CD4-positive, alpha-beta T cell treated with Interleukin-4 for 1 hour (primary cell): ENCODE results near the gene SLC17A9.
"Not testable (repeated sequence)": the region's sequence is repeated elsewhere in the genome, so short reads cannot be mapped to it uniquely, and the experiment has no call there.

Experiments used
- DNase-seq, 2 donors: peaks; one replicate each; pipeline ENCODE4 v3.0.0-alpha.2; 2020 to 2022

The SLC17A9 gene

GRCh38 chr20:62921119-62921687, 31.3 kb upstream of the SLC17A9 start:
- peak; percentile 65 to 77 for DNase-seq

GRCh38 chr20:62922451-62922921, 30.0 kb upstream of the SLC17A9 start:
- DNase-seq, result peak; percentile 46 to 70

- DNase-seq, result not testable (repeated sequence)
These were observed 29.3 kb upstream of the SLC17A9 start for GRCh38 chr20:62923059-62923668.

- DNase-seq, result no peak
These were observed 28.7 kb upstream of the SLC17A9 start for GRCh38 chr20:62923669-62924441.

- DNase-seq, result peak; percentile 49 to 51
These were observed 27.9 kb upstream of the SLC17A9 start for GRCh38 chr20:62924442-62925075.

DNA sequence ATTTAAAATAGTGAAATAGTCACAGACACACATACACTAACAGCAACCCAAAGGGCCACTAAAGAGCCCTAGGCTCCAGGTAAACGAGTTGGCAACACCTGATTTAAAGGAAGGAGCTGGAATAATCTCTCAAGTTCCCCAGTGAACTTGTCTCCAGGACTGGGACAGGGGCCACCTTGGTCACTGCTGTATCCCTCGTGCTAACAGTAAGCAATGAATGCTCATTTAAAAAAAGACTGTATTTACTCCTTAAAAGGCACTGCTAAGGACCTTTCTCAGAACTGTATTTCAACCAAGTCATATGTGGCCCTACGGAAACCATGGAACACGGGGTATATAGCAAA, 27.5 kb upstream of the SLC17A9 start:
- DNase-seq, result no peak

DNA sequence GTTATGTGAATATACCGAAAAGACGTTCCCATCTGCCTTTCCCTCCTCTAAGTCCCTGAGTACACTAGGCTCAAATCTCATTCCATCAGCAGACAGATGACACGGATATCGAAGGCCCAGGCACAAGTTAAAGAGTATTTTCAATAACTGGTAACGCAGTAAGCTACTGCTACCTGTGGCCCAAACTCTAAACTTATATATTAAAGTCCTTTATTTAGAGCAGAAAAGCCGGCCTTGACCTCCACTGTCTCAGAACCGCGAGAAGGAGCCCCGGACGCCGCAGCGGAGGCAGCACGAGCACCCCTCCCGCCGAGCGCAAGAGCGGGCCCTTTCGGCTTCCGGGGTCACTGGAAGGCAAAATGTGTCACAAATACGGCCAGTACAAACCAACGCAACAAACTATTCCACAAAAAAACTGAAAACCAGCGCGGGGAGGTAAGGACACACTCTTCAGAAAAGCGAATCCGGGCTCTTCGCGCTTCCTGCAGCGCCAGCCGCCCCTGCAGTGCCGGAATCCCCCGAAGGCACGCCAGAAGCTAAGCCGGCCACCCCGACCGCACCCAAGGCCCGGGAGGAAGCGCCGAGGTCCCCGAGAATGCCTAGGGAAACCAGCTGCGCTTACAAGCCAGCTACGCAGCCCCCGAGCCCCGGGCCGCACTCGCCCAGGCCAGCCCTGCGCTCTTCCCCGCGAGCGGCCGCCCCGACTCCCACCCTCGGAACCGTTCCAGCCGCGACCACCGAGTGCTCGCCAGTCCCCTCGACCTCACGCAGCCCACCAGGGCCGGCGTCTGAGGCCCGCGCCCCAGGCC, 26.9 kb upstream of the SLC17A9 start:
- peak; percentile 46 to 63 for DNase-seq

GRCh38 chr20:62926229-62927127, 26.0 kb upstream of the SLC17A9 start, which contains the start of gene DIDO1:
Gene DIDO1 (minus strand): TSS chr20:62926505.
- peak; percentile 91 to 92 for DNase-seq

GRCh38 chr20:62927128-62927705, 25.3 kb upstream of the SLC17A9 start:
- DNase-seq, result no peak

- DNase-seq, result no peak
These were observed 24.1 kb upstream of the SLC17A9 start for GRCh38 chr20:62928246-62928939.

DNA sequence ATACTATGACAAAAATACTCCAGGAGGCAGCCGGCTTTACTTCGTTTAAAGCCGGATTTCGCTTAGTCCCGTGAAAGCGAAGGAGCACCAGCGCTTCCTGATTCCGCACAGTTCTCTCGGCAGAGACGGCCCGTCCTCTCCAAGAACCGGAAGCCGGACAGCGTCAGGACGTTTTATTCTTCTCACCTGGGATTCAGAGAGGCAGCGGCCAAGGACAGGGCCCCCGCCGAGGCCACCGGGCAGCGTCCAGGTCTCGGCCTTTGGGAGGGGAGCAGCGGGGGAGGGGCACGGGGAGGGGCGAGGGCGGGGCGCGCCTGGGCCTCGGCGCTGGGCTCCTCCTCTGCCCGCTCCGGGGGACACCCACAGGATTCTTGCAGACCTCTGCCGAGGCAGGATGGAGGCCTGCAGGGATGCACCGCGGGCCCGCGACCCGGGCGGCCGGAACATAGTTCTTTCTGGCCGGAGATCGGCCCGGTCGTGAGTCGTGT, 23.4 kb upstream of the SLC17A9 start:
- peak; percentile 43 to 63 for DNase-seq

DNA sequence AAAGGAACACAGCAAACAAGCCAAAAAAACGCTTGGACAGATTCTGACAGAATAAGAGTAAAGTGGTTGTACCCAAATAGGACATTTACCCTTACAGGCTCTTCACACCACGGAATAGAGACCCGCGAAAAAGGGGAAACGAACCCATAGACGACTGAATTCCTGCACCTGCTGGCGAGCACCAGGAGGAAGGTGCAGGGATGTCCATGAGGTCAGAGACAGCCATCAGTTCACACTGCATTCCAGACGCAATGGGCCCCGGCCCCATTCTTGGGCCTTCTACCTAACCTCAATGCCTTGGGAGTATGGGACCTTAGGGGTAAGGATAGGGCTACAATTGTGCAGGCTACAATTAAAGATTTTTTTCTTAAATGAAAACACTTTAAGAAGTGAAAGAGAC, 21.0 kb upstream of the SLC17A9 start:
- no peak for DNase-seq

GRCh38 chr20:62933966-62934365, 18.5 kb upstream of the SLC17A9 start:
- no peak for DNase-seq

GRCh38 chr20:62935204-62935967, 17.1 kb upstream of the SLC17A9 start:
- DNase-seq, result no peak

DNA sequence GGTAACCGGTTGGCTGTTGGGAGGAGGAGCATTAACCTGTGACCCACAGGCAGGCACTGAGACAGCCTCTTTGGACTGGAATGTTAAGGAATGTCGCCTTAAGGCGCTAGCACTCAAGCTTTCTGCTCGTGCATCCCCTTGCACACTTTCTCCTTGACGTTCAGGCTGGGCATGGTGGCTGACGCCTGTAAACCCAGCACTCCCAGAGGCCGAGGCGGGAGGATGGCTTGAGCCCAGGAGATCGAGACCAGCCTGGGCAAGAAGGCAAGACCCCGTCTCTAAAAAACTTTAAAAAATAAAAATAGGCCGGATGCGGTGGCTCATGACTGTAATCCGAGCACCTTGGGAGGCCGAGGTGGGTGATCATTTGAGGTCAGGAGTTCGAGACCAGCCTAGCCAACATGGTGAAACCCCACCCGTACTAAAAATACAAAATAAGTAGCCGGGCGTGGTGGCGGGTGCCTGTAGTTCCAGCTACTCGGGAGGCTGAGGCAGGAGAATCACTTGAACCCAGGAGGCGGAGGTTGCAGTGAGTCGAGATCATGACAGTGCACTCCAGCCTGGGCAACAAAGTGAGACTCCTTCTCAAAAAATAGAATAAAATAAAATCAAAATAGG, 16.4 kb upstream of the SLC17A9 start:
- no peak for DNase-seq

GRCh38 chr20:62937268-62938104, 15.0 kb upstream of the SLC17A9 start:
- DNase-seq, result peak; percentile 97

GRCh38 chr20:62938105-62938888, 14.2 kb upstream of the SLC17A9 start, which contains the start of gene GID8:
Gene GID8 (plus strand): TSS chr20:62938147. CDS start chr20:62941503, 3,356 bp downstream.
- peak; percentile 30 to 55 for DNase-seq
